GM21723 (cell line): ENCODE measurements around the gene CCT6A.
A peak's percentile ranks its signal among the peaks of the same experiment; 100 is the strongest.
"Not testable (repeated sequence)": the region's sequence is repeated elsewhere in the genome, so short reads cannot be mapped to it uniquely, and the experiment has no call there.

Source experiments
- ATAC-seq: cut with Tn5 transposase; IDR thresholded peaks from one replicate; pipeline ENCODE4 v1.9.1; 2021; ENCODE audit warnings: mild to moderate bottlenecking, moderate library complexity; ENCODE audit not compliant: unreplicated experiment

CCT6A gene, protein sequence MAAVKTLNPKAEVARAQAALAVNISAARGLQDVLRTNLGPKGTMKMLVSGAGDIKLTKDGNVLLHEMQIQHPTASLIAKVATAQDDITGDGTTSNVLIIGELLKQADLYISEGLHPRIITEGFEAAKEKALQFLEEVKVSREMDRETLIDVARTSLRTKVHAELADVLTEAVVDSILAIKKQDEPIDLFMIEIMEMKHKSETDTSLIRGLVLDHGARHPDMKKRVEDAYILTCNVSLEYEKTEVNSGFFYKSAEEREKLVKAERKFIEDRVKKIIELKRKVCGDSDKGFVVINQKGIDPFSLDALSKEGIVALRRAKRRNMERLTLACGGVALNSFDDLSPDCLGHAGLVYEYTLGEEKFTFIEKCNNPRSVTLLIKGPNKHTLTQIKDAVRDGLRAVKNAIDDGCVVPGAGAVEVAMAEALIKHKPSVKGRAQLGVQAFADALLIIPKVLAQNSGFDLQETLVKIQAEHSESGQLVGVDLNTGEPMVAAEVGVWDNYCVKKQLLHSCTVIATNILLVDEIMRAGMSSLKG

DNA sequence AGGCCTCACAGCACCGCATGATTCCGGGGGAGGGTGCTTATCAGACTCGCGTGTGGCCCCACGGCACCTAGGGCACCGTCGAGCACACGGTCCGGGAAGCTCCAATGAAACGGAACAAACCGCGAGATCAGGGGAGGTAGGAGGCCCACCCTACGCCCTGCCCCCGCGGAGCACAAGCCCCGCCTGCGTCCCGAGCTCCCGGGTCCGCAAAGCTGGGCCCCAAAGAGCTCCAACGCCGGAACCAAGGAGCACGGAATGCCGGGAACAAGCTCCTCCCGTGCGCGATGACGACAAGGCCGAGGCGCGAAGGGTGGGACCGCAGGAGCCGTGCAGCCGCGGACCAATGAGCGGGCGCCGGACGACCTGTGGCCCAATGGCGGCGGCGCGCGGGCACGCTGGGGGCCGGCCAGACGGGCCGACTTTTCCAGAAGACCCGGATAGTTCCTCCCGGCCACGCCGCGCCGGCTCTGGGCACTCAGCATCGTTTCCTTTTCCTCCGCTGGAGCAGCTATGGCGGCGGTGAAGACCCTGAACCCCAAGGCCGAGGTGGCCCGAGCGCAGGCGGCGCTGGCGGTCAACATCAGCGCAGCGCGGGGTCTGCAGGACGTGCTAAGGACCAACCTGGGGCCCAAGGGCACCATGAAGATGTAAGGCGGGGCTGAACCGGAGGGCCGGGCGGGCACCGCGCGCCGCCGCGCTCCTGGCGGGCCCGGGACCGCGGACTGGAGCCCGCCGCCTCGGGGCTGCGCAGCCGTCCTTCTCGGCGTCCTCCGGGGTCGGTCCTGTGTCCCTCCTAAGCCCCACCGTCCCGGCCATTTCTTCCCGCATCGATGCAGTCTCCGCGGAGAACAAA is at the start of gene CCT6A, which contains the start of gene PSPH:
Gene CCT6A, plus strand, starts transcription at position 427 of the 853 bp plus-strand sequence. Its CDS starts 84 bp downstream, at position 511.
Gene PSPH, minus strand, starts transcription at position 106 of the 853 bp plus-strand sequence. CDS start 30,232 bp downstream, outside the sequence.
- peak; percentile 97 for ATAC-seq

DNA sequence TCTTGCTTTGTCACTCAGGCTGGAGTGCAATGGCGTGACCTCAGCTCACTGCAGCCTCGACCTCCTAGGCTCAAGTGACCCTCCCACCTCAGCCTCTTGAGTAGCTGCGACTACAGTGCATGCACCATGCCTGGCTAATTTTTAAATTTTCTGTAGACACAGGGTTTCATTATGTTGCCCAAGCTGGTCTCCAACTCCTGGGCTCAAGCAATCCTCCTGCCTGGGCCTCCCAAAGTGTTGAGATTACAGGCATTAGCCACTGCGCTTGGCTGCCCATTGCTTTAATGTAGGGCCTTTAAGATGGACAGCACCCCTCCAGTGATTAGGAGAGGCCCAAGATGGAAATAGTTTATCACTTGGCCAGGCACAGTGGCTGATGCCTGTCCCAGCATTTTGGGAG is 47.8 kb upstream of the CCT6A start:
- no peak for ATAC-seq

DNA sequence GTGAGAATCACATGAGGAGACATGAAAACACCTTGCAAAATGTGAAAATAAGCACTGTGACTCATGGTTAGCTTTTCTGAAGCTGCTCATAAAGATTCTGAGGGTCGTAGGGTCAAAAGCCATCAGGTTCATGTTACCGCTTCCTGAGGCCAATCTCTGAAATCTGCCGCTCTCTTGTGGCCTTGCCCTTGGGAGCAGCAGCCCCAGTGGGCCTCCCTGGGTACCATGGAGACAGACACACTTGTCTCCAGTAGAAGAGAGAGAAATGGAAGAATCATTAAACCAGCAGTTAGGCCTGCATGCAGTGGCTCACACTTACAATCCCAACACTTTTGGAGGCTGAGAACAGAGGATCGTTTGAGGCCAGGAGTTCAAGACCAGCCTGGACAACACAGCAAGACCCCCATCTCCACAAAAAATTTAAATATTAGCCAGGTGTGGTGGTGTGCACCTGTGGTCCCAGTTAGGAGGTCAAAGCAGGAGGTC is 44.4 kb upstream of the CCT6A start:
- no peak for ATAC-seq

DNA sequence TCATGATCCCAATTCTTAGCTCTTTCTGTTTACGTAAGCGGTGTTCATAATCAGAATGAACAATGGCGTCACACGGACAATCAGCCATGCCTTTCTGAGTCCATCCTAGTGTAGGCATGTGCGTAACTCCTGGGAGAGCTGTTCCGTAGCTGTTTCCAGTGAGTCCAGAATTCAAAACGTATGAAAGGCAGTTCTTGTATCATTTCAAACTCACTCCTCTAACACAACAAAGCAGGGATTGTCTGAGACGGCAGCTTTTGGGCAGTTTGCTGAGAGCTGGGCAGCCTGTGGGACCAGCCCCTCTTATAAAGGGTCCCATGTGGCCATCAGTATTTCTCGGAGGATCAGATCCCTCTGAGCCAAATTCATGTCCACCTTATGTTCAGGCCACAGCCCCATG is 43.7 kb upstream of the CCT6A start:
- ATAC-seq, result no peak

DNA sequence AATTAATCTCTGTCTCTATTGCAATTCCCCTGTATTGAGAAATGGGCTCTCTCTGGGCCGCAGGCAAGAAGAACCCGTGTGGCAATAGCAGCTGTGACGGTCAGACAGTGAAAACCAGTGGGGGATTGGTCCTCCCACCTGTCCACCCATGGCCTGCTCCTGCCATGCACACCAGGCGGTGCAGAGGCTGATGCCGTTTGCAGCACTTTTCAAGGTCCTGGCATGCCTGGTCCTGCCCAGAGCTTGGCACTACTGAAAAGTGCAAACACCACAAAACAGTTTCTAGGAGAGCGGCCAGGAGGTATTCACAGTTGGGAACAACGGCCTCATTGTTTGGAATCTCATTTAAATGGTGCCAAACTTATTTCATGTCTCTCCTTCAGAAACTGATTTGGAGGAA is 41.9 kb upstream of the CCT6A start:
- ATAC-seq, result no peak

DNA sequence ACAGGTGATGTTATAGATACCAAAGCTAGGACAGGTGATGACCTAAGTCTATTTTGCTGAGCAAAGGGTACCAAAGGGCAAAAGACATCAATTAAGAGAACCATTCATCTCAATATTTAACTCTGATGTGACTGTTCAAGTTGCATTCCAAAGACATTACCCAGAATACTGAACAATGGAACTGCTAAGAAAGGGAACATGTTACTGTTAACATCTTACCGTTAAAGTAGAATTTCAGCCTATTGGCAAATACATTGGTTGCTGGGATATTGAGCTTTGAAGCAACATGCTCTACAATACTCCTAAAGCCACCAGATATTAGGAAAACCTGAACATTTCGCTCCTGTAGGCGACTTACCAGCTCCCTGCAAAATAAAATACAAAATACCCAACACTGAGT is 34.5 kb upstream of the CCT6A start:
- not testable (repeated sequence) for ATAC-seq

DNA sequence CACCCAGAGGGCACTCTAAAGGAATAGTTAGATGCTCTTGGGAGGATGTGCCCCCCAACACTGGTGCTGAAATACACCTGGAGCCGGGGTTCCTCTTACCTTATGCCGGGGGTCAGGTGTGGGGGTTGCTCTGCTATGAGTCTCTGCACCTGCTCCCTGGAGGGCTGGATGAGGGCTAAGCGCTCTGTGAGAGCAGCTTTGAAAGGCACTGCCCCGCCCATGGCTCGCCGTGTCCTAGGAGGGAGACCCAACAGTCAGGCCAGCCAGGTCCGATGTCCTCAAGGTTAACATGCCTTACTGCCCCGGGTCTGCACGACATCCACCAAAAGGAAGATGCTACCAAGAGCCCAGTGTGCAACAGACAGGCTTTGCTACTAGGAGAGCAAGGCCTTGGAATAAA is 32.1 kb upstream of the CCT6A start:
- ATAC-seq, result no peak

DNA sequence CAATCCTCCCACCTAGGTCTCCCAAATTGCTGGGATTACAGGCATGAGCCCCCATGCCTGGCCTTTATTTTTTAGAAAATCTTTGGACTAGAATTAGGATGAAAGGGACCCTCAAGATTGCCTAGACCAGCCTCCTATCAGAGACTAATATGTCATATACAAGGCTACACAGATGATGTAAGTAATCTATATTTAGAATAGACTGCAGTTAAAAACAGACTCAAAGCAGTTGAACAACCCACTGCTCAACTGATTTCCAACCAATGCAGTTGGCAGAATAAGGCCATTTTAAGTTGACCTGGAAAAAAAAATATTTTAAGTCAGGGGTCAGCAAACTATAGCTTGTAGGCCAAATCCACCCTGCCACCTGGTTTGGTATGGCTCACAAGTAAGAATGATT is 28.1 kb upstream of the CCT6A start:
- ATAC-seq, result no peak

DNA sequence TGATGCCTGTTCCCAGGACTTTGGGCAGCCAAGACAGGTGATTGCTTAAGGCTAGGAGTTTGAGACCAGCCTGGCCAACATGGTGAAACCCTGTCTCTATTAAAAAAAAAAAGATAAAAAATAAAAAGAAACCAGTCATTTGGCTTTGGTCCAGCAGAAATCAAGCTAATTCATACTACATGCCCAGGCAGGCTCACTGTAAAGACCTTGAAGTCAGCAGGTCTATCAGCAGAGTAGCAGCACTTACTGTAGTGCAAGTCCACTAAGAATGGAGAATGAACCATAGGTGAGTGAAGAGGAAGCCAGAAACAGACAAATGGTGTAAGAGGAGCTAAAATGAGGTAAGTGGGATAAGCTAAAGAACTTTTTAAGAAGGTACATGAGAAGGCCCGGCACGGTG is 25.0 kb upstream of the CCT6A start:
- no peak for ATAC-seq

DNA sequence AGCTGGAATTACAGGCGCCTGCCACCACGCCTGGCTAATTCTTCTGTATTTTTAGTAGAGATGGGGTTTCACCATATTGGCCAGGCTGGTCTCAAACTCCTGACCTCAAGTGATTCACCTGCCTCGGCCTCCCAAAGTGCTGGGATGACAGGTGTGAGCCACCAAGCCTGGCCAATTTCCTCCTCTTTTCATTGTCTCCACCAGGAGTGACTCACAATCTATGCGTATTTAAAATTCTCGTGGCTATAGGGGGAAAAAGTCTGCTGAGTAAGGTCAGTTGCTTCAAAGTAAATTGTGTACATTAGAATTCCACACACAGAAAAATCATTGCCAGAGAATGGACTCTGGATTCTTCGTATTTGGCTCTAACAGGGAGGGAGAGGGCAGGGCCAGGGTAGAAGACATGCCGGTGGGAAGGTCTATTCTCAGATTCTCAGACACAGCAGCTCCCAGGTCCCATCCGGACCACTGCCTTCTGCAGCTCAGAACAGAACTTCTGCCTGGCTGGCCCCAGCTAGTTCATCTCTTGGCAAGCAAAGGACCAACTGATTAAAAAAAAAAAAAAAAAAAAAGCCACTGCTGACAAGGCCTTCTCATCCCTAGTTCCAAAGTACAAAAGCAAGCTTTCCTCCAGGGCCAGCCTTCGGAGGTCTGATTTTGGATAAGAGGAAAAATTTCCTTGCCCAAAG is 22.5 kb upstream of the CCT6A start:
- no peak for ATAC-seq

DNA sequence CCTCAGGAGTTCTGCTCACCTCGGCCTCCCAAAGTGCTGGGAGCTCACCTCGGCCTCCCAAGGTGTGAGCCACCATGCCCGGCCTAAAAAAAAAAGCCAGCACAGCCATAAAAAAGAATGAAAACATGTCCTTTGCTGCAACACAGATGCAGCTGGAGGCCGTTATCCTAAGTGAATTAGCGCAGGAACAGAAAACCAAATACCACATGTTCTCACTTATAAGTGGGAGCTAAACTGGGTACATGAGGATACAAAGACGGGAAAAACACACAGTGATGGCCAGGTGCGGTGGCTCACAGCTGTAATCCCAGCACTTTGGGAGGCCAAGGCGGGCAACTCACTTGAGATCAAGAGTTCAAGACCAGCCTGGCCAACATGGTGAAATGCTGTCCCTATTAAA is 21.2 kb upstream of the CCT6A start:
- ATAC-seq, result no peak

DNA sequence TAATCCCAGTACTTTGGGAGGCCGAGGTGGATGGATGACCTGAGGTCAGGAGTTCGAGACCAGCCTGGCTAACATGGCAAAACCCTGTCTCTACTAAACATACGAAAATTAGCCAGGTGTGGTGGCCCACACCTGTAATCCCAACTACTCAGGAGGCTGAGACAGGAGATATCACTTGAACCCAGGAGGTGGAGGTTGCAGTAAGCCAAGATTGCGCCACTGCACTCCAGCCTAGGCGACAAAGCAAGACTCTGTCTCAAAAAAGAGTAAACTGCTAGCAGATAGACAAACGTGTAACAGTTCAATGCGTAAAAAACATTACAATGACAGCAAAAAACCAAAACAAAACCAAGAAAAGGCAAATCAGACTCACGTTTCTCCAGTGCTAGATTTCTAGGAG is 20.0 kb upstream of the CCT6A start:
- ATAC-seq, result not testable (repeated sequence)

DNA sequence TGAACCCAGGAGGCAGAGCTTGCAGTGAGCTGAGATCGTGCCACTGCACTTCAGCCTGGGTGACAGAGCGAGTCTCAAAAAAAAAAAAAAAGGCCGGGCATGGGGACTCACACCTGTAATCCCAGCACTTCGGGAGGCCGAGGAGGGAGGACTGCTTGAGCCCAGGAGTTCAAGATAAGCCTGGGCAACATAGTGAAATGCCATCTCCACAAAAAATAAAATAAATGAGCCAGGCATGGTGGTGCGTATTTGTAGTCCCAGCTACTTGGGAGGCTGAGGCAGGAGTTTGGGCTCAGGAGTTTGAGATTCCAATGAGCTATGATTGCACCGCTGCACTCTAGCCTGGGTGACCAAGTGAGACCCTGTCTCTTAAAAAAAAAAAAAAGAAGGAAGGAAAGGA is 19.0 kb upstream of the CCT6A start:
- not testable (repeated sequence) for ATAC-seq

DNA sequence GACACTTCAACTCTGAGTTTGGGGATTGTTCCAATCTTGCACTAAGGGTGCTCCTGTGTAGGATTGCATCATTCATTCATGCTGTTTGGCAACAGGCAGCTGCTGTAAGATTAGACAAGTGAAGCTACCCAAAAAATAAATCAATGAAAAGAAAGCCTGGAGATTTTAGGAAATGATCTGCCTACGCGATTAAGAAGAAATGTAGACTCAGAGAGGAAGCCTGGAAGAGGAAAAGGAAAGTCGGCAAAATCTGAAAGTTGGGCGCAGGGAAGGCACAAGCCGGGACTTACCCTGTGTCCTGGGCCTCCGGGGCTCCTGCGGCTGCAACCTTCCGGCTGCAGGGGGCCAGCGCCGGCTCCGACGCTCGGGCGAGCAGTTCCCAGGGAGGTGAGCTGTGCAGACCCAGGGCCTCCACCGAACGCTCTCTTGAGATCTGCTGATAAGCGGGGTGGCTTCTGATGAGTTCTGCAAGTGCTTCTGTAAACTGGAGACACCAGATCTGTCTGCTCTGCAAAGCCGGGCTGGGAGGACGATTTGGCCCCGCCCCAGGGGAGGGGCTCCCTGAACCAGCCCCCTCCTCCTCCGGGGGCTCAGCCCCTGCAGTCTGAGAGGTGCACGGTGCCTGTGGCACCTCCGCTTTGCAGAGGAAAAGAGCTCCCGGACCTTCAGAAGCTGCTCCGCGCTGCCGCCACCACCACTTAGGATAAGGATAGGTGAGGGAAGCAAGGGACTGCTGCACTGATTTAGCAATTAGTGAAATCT is 17.7 kb upstream of the CCT6A start:
- ATAC-seq, result peak; percentile 98

DNA sequence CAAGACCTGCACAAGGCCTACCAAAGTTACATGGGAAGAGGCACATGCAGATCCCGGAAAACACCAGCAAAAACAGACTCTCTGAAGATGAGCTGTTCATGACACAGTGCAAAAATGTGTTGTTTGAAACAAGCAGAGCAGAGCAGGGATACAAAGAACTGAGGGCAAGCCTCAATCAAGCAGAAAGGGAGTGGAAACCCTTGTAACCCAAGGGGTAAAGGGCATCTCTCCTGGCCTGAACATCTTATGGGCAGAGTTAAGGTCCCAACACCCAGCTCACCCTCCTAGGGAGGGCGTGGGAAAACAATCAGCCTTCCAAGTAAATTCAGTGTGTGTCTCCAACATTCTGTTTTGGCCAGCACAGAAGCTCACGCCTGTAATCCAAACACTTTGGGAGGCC is 10.8 kb upstream of the CCT6A start:
- no peak for ATAC-seq

DNA sequence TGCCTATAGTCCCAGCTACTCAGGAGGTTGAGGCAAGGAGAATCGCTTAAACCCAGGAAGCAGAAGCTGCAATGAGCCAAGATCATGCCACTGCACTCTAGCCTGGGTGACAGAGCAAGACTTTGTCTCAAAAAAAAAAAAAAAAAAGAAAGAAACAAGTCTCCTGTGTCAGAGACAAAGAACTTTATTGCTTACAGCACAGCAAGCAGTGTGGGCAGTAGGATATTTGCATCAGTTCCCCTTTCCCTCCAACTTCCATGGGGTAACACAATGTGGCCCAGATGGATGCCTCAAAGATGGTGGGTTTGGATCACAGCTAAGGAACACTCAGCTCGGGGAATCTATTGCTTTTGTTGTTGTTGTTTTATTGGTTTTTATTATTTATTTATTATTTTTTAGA is 5.8 kb upstream of the CCT6A start:
- ATAC-seq, result not testable (repeated sequence)

DNA sequence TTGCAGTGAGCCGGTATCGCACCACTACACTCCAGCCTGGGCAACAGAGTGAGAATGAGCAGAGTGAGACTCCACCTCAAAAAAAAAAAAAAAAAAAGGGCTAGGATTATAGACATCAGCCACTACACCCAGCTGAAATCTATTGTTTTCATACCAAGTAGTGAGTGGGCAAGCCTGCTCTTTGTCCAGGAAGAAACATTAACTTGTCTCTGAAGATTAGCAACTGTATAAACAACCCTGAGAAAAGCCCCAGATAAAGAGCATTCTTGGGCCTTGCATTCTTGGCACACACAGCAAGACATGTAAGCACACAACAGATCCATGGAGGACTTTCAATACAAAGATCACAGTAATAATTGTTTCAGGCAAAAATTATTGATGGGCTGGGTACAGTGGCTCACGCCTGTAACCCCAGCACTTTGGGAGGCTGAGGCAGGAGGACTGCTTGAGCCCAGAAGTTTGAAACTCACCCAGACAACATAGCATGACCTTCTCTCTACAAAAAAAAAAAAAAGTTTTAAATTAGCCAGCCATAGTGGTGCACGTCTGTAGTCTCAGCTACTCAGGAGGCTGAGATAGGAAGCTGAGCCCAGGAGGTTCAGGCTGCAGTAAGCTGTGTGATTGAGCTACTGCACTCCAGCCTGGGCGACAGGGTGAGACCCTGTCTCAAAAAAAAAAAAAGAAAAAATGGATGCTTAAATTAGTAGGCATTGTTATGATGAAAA is 4.7 kb upstream of the CCT6A start:
- ATAC-seq, result no peak

DNA sequence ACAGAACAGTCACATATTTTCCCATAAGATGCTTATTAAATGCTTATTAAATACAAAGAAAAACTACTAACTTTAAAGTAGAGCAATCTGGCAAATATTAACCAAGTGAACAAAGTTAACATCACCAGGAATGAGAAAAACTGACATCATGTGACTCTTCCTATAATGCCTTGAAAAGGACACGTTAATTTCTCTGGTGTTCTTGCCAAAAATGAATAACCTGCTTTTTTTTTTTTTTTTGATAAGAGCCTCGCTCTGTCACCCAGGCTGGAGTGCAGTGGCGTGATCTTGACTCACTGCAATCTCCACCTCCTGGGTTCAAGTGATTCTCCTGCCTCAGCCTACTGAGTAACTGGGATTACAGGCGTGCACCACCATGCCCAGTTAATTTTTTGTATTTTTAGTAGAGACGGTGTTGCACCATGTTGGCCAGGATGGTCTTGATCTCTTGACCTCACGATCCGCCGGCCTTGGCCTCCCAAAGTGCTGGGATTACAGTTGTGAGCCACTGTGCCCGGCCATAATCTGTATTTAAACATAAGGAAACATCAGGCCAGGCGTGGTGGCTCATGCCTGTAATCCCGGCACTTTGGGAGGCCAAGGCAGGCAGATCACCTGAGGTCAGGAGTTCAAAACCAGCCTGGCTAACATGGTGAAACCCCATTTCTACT is 4.0 kb upstream of the CCT6A start:
- ATAC-seq, result not testable (repeated sequence)

DNA sequence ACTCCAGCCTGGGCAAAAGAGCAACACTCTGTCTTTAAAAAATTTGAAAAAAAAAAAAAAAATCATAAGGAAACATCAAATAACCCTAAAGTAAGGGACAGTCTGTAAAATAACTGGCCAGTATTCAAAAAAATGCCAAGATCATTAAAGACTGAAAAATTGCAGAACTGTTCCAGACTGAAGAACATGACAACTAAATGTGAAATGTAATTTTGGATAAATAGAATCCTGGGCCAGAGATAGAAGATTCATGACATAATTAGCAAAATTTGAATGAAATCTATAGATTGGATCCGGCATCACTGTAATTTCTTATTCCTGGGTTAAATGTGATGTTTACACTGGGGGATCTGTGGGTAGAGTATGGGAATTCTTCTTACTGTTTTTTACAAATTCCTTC is 3.3 kb upstream of the CCT6A start:
- no peak for ATAC-seq
